Superior temporal gyrus (tissue), 1 donor: ENCODE results near the gene NUDT3.
"Not testable (repeated sequence)": the region's sequence is repeated elsewhere in the genome, so short reads cannot be mapped to it uniquely, and the experiment has no call there.

Source experiments
- DNase-seq: peaks from one replicate; pipeline ENCODE4 v3.0.0-alpha.2; 2016; ENCODE audit errors: extremely low spot score

The NUDT3 gene

DNA sequence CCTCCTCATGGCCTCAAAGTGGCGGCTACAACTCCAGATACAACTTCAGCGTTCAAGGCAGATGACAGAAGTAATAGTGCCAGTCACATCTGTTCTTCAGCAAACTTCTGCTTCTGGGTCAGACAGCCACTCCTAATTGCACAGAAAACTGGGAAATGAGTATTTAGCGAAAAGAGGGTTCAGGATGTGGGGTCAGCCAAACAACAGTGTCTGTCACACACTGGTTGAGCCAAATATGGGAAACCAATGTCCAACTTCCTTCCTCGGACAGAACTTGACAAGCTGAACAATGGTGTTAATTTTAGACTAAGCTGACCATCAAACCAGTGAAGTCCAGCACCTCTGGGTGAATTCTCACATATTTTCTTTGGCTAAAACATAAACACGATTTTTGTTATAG lies 22.1 kb downstream of the NUDT3 start:
- DNase-seq, result no peak

GRCh38 chr6:34369385-34369784 lies 23.1 kb downstream of the NUDT3 start:
- DNase-seq, result no peak

DNA sequence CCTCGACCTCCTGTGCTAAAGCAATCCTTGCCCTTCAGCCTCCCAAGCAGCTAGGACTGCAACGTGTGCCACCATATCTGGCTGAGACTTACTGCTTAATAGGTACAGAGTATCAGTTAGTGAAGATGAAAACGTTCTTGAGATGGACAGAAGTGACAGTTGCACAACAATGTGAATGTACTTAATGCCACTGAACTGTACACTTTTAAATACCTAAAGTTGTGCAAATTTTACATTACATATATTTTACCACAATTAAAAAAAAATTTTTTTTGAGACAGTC lies 25.9 kb downstream of the NUDT3 start:
- no peak for DNase-seq

DNA sequence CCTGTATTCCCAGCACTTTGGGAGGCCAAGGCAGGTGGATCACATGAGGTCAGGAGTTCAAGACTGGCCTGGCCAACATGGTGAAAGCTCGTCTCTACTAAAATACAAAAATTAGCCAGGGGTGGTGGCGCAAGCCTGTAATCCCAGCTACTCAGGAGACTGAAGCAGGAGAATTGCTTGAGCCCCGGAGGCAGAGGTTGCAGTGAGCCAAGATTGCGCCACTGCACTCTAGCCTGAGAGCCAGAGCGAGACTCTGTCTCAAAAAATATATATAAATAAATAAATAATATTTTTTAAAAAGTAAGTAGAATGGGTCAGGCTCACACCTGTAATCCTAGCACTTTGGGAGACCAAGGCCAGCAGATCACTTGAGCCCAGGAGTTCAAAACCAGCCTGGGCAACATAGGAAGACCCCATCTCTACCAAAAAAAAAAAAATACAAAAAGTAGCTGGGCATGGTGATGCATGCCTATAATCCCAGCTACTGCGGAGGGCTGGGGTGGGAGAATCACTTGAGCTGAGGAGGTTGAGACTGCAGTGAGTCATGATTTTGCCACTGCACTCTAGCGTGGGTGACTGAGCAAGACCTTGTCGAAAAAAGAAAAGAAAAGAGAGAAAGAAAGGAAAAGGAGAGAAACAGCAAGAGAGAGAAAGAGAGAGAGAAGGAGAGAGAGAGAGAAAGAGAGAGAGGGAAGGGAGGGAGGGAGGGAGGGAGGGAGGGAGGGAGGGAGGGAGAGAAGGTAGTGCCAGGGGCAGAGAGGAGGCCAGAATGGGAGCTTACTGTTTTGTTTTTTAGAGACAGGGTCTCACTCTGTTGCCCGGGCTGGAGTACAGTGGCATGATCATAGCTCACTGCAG lies 26.5 kb downstream of the NUDT3 start:
- not testable (repeated sequence) for DNase-seq

DNA sequence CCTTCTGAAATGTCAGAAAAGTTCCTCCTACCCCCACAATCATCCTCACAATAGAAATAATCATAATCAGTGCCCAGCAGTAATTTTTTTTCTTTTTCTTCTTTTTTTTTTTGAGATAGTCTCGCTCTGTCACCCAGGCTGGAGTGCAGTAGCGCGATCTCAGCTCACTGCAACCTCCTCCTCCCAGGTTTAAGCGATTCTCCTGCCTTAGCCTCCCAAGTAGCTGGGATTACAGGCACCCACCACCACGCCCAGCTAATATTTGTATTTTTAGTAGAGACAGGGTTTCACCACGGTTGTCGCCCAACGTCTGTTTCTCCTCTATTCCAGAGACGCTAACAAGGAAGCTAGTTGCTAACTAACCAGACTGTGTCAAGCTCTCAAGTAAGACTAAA lies 28.8 kb downstream of the NUDT3 start:
- not testable (repeated sequence) for DNase-seq

DNA sequence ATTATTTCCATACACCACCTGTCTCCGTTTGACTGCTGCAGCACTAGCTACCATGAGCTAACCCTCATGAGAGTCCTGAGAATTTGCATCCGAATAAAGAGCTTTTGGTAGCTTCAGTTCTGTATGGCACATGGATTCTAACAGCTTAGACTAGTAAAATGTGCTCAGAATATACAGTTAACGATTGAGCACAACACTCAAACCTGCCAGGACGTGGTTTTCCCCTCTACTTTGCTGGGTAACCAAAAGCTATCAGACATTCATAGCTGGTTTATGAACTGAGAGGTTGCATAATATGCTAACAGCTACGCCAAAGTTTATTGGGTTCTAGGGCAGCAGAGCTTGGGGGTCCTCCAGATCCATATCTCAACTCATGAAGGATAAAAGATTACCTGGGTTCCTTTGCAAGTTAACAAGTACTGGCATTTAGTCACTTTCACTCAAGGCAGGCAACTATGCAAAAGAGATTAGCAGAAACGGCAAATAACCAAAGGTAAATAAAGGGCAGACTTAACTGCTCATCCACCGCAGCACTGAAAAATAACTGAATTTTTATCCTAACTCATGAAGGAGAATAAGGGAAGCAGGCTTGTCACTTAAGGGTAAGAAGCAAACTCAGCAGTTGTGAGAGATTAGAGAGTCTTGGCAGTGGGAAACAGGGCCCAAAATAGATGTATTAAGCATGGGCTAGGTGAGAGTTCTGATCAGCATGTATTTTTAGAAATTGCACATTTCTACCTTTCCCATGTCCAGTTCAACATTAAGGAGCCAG lies 29.4 kb downstream of the NUDT3 start:
- no peak for DNase-seq

DNA sequence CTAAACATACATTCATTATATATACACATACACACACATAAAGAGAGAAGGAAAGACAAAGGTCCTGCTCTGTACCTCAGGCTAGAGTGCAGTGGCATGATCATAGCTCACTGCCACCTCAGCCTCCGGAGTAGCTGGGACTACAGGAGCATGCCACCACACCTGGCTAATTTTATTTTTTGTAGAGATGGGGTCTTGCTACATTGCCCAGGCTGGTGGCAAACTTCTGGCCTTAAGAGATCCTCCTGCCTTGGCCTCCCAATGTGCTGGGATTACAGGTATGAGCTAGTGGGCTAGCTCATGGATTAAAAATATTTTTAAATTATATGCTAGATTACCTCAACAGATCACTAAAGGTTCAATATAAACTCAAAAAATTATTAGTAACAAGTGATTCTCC lies 30.3 kb downstream of the NUDT3 start:
- DNase-seq, result no peak

GRCh38 chr6:34360556-34360955 lies 31.9 kb downstream of the NUDT3 start:
- DNase-seq, result no peak

DNA sequence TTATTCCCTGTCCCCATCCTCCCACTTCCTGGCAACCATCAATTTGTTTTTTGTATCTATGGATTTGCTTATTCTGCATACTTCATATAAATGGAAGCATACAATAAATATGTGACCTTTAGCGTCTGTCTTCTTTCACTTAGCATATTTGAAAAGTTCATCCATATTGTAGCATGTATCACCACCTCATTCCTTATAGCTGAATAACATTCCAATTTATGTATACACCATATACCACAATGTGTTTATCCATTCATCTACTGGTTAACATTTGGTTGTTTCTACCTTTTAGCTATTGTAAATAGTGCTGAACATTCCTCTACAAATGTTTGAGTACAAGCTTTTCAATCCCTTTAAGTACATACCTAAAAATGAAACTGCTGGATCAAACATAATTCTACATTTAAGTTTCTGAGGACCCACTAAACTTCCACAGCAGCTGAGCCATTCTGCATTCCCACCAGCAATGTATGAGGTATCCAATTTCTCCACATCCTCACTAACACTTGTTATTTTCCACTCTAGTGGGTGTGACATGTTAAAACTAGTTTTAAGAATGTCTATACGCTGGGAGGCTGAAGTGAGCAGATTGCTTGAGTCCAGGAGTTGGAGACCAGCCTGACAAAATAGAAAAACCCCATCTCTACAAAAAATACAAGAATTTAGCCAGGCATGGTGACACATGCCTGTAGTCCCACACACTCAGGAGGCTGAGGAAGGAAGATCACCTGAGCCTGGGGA lies 32.9 kb downstream of the NUDT3 start:
- no peak for DNase-seq

DNA sequence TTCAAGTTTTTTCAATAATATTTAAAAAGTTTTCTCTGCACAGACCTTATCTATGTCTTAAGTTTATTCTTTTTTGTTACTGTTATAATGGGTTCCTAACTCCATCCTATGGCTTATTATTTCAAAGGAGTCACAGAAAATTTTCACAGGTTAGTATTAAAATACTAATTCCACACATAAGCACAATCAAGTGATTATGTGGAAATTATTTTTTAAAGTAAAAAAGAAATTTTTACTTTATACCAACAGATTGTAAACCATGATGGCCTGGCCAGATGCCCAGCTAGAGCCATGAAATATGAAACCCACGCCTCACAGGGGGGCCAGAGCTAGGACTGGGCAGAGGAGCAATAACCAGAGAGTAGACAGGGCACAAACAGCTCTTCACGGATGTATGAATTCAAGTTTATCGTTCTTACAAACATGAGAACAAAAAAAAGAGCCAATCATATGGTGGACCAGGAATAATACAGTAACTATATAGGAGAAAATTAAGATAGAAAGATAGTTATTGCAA lies 34.0 kb downstream of the NUDT3 start:
- DNase-seq, result no peak

DNA sequence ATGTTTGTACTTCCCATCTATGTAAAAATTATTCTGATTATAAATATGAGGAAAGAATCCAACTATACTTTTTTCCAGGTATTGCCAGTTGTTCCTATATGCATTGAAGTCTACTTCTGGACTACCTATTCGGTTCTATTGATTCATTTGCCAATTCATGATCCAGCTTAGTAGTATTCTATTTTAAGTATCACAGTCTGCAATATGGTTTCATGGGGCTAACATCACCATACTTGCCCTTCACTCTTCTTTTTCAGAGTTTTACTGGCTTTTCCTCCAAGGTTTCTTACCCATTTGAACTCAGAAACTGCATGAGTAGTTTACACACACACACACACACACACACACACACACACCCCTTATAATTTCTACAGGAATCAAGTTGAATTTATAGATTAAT lies 34.5 kb downstream of the NUDT3 start:
- no peak for DNase-seq

DNA sequence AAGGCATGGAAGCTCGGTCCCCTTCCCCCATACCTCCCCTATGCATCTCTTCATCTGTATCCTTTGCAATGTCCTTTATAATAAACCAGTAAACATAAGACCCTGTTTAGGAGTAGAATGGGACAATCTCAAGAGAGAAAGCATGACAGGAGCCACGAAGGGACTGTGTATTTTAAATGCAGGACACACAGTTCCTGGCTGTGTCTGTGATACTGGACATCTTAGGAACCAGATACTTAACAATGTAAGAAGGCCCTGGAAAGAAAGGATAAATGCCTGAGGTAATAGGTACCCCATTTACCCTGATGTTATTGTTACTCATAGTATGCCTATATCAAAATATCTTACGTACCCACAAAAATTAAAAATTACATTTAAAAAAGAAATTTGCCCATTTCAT lies 36.6 kb downstream of the NUDT3 start:
- no peak for DNase-seq

- not testable (repeated sequence) for DNase-seq
Measured at GRCh38 chr6:34354230-34354629, 38.2 kb downstream of the NUDT3 start.

DNA sequence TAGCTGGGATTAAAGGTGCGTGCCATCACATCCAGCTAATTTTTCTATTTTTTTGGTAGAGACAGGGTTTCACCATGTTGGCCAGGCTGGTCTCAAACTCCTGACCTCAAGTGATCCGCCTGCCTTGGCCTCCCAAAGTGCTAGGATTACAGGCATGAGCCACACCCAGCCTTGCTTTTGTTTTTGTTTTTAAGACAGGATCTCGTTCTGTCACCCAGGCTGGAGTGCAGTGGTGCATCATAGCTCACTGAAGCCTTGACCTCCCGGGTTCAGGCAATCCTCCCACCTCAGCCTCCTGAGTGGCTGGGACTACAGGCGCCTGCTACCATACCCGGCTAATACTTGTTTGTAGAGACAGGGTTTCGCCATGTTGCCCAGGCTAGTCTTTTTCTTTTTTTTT lies 38.9 kb downstream of the NUDT3 start:
- DNase-seq, result not testable (repeated sequence)

DNA sequence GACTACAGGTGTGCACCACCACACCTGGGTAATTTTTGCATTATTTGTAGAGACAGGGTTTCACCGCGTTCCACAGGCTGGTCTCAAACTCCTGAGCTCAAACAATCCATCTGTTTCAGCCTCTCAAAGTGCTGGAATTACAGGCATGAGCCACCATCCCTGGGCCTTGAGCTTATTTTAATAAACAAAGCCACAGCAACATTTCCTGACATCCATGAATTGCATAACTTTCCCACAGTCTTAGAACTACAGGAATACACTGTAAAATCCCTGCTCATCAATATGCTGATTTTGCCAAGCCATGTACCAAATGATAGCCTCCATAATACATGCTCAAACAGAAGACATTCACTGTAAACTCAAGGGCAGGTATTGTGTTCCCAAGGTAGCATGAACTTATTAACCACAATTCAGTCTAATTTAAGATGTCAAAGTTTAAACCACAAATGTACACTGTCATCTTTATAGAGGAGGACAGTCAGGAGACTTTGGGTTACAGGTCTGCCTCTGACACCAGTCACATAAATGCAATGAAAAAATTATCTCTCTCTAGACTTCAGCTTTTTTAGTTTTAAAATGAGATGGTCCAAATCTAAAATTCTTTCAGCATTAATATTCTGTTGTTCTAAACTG lies 40.0 kb downstream of the NUDT3 start:
- no peak for DNase-seq

DNA sequence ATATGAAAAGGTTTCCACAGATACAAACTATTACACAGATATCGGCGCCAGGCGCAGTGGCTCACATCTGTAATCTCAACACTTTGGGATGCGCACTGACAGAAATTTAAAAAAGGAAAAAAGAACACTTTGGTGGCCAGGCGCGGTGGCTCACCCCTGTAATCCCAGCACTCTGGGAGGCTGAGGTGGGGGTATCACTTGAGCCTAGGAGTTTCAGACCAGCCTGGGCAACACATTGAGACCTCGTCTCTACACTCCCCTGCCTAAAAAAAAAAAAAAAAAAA lies 41.6 kb downstream of the NUDT3 start:
- DNase-seq, result no peak

DNA sequence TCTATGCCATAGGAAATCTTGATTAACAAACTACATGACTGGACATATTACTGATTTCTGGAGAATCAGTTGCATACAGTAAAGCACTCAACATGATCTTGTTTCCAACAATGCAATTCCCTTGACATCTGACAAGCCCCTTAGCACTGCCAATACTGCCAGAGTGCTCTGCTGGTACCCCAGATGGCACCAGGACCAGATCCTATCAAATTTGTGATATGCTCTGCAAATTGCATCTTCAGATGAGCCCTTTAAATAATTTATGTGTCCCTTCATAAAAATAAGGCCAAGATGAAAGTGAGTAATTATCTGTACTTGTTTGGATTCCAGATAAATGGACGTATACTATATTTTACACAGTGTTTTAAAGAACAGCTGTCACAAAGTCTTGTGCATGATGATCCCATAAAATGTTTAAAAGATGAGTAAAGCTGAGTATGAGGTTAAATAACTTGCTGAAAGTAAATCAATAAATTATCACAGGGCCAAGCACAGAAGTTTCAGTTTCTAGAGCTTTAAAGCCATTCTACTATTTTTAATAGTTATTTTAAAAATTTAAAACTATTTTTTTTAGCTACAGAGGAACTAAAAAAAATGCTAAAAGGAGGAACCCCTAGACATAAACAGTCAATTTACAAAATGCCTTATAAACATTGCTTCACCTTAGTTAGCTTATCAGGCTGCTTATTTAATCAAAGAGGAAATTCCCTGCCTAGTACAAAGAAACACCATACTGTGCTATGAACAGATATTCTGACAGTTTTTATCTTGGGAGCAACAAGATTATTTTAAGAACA lies 42.1 kb downstream of the NUDT3 start:
- DNase-seq, result no peak

- no peak for DNase-seq
Measured at GRCh38 chr6:34349211-34349610, 43.3 kb downstream of the NUDT3 start.

GRCh38 chr6:34347303-34347702 lies 45.2 kb downstream of the NUDT3 start:
- no peak for DNase-seq

GRCh38 chr6:34346175-34347119 lies 46.0 kb downstream of the NUDT3 start:
- DNase-seq, result no peak
